ENCODE data around the gene C1orf122.
A peak's percentile ranks its signal among the peaks of the same experiment; 100 is the strongest.
"Not testable (repeated sequence)": the region's sequence is repeated elsewhere in the genome, so short reads cannot be mapped to it uniquely, and the experiment has no call there.

The C1orf122 gene

GRCh38 chr1:37807555-37808368 lies at the start of gene C1orf122, which contains the start of gene YRDC:
Gene C1orf122 (plus strand): TSS chr1:37807790. CDS start chr1:37808405, 615 bp downstream.
Gene YRDC (minus strand): TSS chr1:37808208. CDS start chr1:37808180, 28 bp downstream.
- Mint-ChIP-seq H3K4me3 (peak within 1 kb of the TSS; percentile 91), H3K4me1 (peaks cover 48% of the 10 kb centered on the region), H3K27me3 (no peaks in the 10 kb centered on the region), H3K9me3 (no peaks in the 10 kb centered on the region), H3K36me3 (ENCODE audit: low read depth) (peaks cover 47% of the 10 kb centered on the region), H3K27ac (peak within 1 kb of the TSS; percentile 93)
- DNase-seq = peak; percentile 95
- ATAC-seq = peak; percentile 94

- H3K4me3 Mint-ChIP-seq = no peak overlapping the region
- H3K27me3 Mint-ChIP-seq = peaks cover 42% of the 10 kb centered on the region
- no peaks in the 10 kb centered on the region for H3K9me3 Mint-ChIP-seq
- no peaks in the 10 kb centered on the region for H3K36me3 Mint-ChIP-seq (ENCODE audit: low read depth)
- H3K27ac Mint-ChIP-seq = no peak overlapping the region
- DNase-seq = no peak
- ATAC-seq = no peak
- peaks cover 16% of the 10 kb centered on the region for H3K4me1 Mint-ChIP-seq
Observed at GRCh38 chr1:37759451-37759850, 48.1 kb upstream of the C1orf122 start.

- Mint-ChIP-seq H3K4me1 (peaks cover 16% of the 10 kb centered on the region), H3K27ac (no peak overlapping the region), H3K9me3 (no peaks in the 10 kb centered on the region), H3K4me3 (no peak overlapping the region), H3K27me3 (peaks cover 51% of the 10 kb centered on the region), H3K36me3 (ENCODE audit: low read depth) (peaks cover 2% of the 10 kb centered on the region)
- no peak for DNase-seq
- ATAC-seq = no peak
Observed at GRCh38 chr1:37761416-37762095, 46.0 kb upstream of the C1orf122 start.

GRCh38 chr1:37762516-37762915 lies 45.1 kb upstream of the C1orf122 start:
- Mint-ChIP-seq H3K4me1 (peaks cover 17% of the 10 kb centered on the region), H3K4me3 (no peak overlapping the region), H3K36me3 (ENCODE audit: low read depth) (peaks cover 2% of the 10 kb centered on the region), H3K27ac (no peak overlapping the region), H3K9me3 (no peaks in the 10 kb centered on the region), H3K27me3 (peaks cover 59% of the 10 kb centered on the region)
- DNase-seq = no peak
- ATAC-seq = no peak

GRCh38 chr1:37763791-37764413 lies 43.7 kb upstream of the C1orf122 start:
- peaks cover 70% of the 10 kb centered on the region for H3K27me3 Mint-ChIP-seq
- no peak for ATAC-seq
- H3K4me1 Mint-ChIP-seq = peaks cover 17% of the 10 kb centered on the region
- peaks cover 2% of the 10 kb centered on the region for H3K36me3 Mint-ChIP-seq (ENCODE audit: low read depth)
- DNase-seq = no peak
- H3K27ac Mint-ChIP-seq = no peak overlapping the region
- H3K9me3 Mint-ChIP-seq = no peaks in the 10 kb centered on the region
- no peak overlapping the region for H3K4me3 Mint-ChIP-seq

- no peak overlapping the region for H3K4me3 Mint-ChIP-seq
- H3K27ac Mint-ChIP-seq = no peak overlapping the region
- ATAC-seq (no peak), DNase-seq (peak; percentile 71)
- H3K36me3 Mint-ChIP-seq (ENCODE audit: low read depth) = peaks cover 2% of the 10 kb centered on the region
- H3K4me1 Mint-ChIP-seq = peaks cover 17% of the 10 kb centered on the region
- H3K27me3 Mint-ChIP-seq = peaks cover 74% of the 10 kb centered on the region
- no peaks in the 10 kb centered on the region for H3K9me3 Mint-ChIP-seq
Observed at GRCh38 chr1:37764414-37764825, 43.2 kb upstream of the C1orf122 start.

- H3K36me3 Mint-ChIP-seq (ENCODE audit: low read depth) = peaks cover 2% of the 10 kb centered on the region
- H3K4me3 Mint-ChIP-seq = peak within 1 kb of the TSS; percentile 38
- ATAC-seq (no peak), DNase-seq (no peak)
- H3K27me3 Mint-ChIP-seq = peaks cover 76% of the 10 kb centered on the region
- H3K4me1 Mint-ChIP-seq = peaks cover 17% of the 10 kb centered on the region
- no peaks in the 10 kb centered on the region for H3K9me3 Mint-ChIP-seq
- no peak within 1 kb of the TSS for H3K27ac Mint-ChIP-seq
Observed at GRCh38 chr1:37764888-37765441, 42.6 kb upstream of the C1orf122 start, which contains the start of gene EPHA10. Gene EPHA10 (minus strand): TSS chr1:37765120. CDS start chr1:37765066, 54 bp downstream.

- Mint-ChIP-seq H3K9me3 (no peaks in the 10 kb centered on the region), H3K4me1 (peaks cover 17% of the 10 kb centered on the region), H3K27me3 (peaks cover 83% of the 10 kb centered on the region), H3K36me3 (ENCODE audit: low read depth) (peaks cover 2% of the 10 kb centered on the region), H3K4me3 (peak overlapping the region; percentile 38), H3K27ac (no peak overlapping the region)
- ATAC-seq (peak; percentile 87), DNase-seq (peak; percentile 42)
Observed at GRCh38 chr1:37765916-37766664, 41.5 kb upstream of the C1orf122 start.

GRCh38 chr1:37767488-37767887 lies 40.1 kb upstream of the C1orf122 start:
- DNase-seq = no peak
- no peak for ATAC-seq
- H3K4me3 Mint-ChIP-seq = no peak overlapping the region
- H3K36me3 Mint-ChIP-seq (ENCODE audit: low read depth) = peaks cover 2% of the 10 kb centered on the region
- no peak overlapping the region for H3K27ac Mint-ChIP-seq
- peaks cover 74% of the 10 kb centered on the region for H3K27me3 Mint-ChIP-seq
- peaks cover 17% of the 10 kb centered on the region for H3K4me1 Mint-ChIP-seq
- no peaks in the 10 kb centered on the region for H3K9me3 Mint-ChIP-seq

GRCh38 chr1:37771440-37771839 lies 36.1 kb upstream of the C1orf122 start:
- not testable (repeated sequence) for ATAC-seq, H3K9me3 Mint-ChIP-seq
- H3K27me3 Mint-ChIP-seq = peaks cover 47% of the 10 kb centered on the region

GRCh38 chr1:37776946-37777516 lies 30.6 kb upstream of the C1orf122 start:
- ATAC-seq = peak; percentile 77
- H3K27ac Mint-ChIP-seq = no peak overlapping the region
- H3K9me3 Mint-ChIP-seq = peaks cover 3% of the 10 kb centered on the region
- peak; percentile 32 for DNase-seq
- H3K27me3 Mint-ChIP-seq = peaks cover 14% of the 10 kb centered on the region
- no peaks in the 10 kb centered on the region for H3K36me3 Mint-ChIP-seq (ENCODE audit: low read depth)
- no peak overlapping the region for H3K4me3 Mint-ChIP-seq
- H3K4me1 Mint-ChIP-seq = peaks cover 10% of the 10 kb centered on the region

More at GRCh38 chr1:37771440-37771839, 36.1 kb upstream of the C1orf122 start:
- H3K36me3 Mint-ChIP-seq (ENCODE audit: low read depth); DNase-seq; H3K4me1 Mint-ChIP-seq; H3K27ac Mint-ChIP-seq; H3K4me3 Mint-ChIP-seq: not testable (repeated sequence)

GRCh38 chr1:37778654-37779053 lies 28.9 kb upstream of the C1orf122 start:
- DNase-seq (no peak), ATAC-seq (no peak)
- peaks cover 10% of the 10 kb centered on the region for H3K4me1 Mint-ChIP-seq
- H3K9me3 Mint-ChIP-seq = peaks cover 3% of the 10 kb centered on the region
- H3K36me3 Mint-ChIP-seq (ENCODE audit: low read depth) = no peaks in the 10 kb centered on the region
- no peak overlapping the region for H3K27ac Mint-ChIP-seq
- peaks cover 8% of the 10 kb centered on the region for H3K27me3 Mint-ChIP-seq
- H3K4me3 Mint-ChIP-seq = no peak overlapping the region

- Mint-ChIP-seq H3K27me3 (peaks cover 22% of the 10 kb centered on the region), H3K4me1 (peaks cover under 1% of the 10 kb centered on the region), H3K27ac (no peak overlapping the region), H3K36me3 (ENCODE audit: low read depth) (no peaks in the 10 kb centered on the region), H3K9me3 (no peaks in the 10 kb centered on the region), H3K4me3 (no peak overlapping the region)
- no peak for DNase-seq
- ATAC-seq = no peak
Observed at GRCh38 chr1:37782491-37782890, 25.1 kb upstream of the C1orf122 start.

Data from activated naive CD8-positive, alpha-beta T cell treated with anti-CD3 and anti-CD28 coated beads, Interleukin-2, amount 50 U/mL, for 24 hours (primary cell).